ENCODE measurements around the gene OTOG.

Gene OTOG

DNA sequence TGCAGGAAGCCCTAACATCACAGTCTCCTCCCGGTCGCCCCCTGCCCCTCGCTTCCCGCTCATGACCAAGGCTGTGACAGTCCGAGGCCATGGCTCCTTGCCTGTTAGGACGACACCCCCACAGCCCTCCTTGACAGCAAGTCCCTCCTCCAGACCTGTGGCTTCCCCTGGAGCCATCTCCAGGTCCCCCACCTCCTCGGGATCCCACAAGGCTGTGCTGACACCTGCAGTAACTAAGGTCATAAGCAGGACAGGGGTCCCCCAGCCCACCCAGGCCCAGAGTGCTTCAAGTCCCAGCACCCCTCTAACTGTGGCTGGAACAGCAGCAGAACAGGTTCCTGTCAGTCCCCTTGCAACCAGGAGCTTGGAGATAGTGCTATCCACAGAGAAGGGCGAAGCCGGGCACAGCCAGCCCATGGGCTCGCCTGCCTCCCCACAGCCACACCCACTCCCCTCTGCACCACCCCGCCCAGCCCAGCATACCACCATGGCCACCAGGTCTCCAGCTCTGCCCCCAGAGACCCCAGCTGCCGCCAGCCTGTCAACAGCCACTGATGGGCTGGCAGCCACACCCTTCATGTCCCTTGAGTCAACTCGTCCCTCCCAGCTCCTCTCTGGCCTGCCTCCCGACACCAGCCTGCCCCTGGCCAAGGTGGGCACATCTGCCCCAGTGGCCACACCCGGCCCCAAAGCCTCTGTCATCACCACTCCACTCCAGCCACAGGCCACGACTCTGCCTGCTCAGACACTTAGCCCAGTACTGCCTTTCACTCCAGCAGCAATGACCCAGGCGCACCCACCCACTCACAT is 63.2 kb downstream of the OTOG start:
- TF ChIP-seq TAF1 (IDR thresholded peaks at IDR 0.05; ENCODE audit: borderline replicate concordance, insufficient read depth, low read length): no peak
- TF ChIP-seq FOXP2 (optimal IDR thresholded peaks at IDR 0.05; ENCODE audit: borderline replicate concordance, extremely low read depth, extremely low read length, insufficient read depth): no peak
- TF ChIP-seq REST (IDR thresholded peaks at IDR 0.05; ENCODE audit: insufficient read depth in 1 of 2, low read depth in 2 of 2, low read length in 2 of 2): no peak
- TF ChIP-seq POLR2AphosphoS5 (IDR thresholded peaks at IDR 0.05; ENCODE audit: low read depth, low read length): no peak
- no peak for TF ChIP-seq SIN3A (IDR thresholded peaks at IDR 0.05; ENCODE audit: borderline replicate concordance, insufficient read depth, low read length)

DNA sequence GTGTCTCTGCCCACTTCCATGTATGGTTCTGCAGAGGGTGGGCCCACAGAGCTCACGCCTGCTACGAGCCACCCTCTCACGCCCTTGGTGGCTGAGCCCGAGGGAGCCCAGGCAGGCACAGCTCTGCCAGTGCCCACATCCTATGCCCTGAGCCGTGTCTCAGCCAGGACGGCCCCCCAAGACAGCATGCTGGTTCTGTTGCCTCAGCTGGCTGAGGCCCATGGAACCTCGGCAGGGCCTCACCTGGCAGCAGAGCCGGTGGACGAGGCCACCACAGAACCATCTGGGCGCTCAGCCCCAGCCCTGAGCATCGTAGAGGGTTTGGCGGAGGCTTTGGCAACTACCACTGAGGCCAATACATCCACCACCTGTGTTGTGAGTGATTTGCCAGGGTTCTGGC is 64.0 kb downstream of the OTOG start:
- no peak for TF ChIP-seq SIN3A (IDR thresholded peaks at IDR 0.05; ENCODE audit: borderline replicate concordance, insufficient read depth, low read length)
- no peak for TF ChIP-seq POLR2AphosphoS5 (IDR thresholded peaks at IDR 0.05; ENCODE audit: low read depth, low read length)
- TF ChIP-seq REST (IDR thresholded peaks at IDR 0.05; ENCODE audit: insufficient read depth in 1 of 2, low read depth in 2 of 2, low read length in 2 of 2): no peak
- TF ChIP-seq FOXP2 (optimal IDR thresholded peaks at IDR 0.05; ENCODE audit: borderline replicate concordance, extremely low read depth, extremely low read length, insufficient read depth): no peak
- no peak for TF ChIP-seq TAF1 (IDR thresholded peaks at IDR 0.05; ENCODE audit: borderline replicate concordance, insufficient read depth, low read length)

DNA sequence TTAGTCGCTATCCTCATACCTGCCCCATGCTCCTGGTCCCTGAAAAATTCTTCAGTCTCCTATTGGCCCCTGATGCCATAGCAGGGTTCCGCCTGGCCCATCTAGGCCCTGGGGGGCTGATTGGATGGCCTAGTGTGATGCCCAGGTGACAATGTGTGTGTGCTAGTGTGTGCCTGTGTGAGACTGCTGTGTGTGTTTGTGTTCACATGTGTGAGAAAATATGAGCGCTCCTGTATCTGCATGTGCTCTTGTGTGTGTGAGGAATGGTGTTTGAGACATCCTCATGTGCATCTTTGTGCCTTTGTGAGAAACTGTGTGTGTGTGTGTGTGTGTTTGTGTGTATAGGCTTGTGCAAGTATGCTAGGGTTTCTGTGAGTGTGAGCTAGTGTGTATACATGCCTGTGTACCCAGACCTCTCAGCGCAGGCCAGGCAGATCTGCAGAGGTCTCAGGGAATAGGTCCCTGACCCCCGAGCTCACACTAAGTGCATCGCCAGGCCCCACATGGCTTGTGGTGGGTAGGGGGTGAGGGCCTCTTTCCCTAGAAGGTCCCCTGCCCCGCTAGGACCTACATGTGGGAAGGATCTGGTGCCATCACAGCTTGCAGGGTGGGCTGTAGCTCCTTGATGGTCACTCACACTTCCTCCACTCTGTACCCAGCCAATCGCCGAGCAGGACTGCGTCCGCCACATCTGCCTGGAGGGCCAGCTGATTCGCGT is 64.6 kb downstream of the OTOG start:
- TF ChIP-seq POLR2AphosphoS5 (IDR thresholded peaks at IDR 0.05; ENCODE audit: low read depth, low read length): no peak
- no peak for TF ChIP-seq TAF1 (IDR thresholded peaks at IDR 0.05; ENCODE audit: borderline replicate concordance, insufficient read depth, low read length)
- no peak for TF ChIP-seq FOXP2 (optimal IDR thresholded peaks at IDR 0.05; ENCODE audit: borderline replicate concordance, extremely low read depth, extremely low read length, insufficient read depth)
- TF ChIP-seq REST (IDR thresholded peaks at IDR 0.05; ENCODE audit: insufficient read depth in 1 of 2, low read depth in 2 of 2, low read length in 2 of 2): no peak
- TF ChIP-seq SIN3A (IDR thresholded peaks at IDR 0.05; ENCODE audit: borderline replicate concordance, insufficient read depth, low read length): no peak

DNA sequence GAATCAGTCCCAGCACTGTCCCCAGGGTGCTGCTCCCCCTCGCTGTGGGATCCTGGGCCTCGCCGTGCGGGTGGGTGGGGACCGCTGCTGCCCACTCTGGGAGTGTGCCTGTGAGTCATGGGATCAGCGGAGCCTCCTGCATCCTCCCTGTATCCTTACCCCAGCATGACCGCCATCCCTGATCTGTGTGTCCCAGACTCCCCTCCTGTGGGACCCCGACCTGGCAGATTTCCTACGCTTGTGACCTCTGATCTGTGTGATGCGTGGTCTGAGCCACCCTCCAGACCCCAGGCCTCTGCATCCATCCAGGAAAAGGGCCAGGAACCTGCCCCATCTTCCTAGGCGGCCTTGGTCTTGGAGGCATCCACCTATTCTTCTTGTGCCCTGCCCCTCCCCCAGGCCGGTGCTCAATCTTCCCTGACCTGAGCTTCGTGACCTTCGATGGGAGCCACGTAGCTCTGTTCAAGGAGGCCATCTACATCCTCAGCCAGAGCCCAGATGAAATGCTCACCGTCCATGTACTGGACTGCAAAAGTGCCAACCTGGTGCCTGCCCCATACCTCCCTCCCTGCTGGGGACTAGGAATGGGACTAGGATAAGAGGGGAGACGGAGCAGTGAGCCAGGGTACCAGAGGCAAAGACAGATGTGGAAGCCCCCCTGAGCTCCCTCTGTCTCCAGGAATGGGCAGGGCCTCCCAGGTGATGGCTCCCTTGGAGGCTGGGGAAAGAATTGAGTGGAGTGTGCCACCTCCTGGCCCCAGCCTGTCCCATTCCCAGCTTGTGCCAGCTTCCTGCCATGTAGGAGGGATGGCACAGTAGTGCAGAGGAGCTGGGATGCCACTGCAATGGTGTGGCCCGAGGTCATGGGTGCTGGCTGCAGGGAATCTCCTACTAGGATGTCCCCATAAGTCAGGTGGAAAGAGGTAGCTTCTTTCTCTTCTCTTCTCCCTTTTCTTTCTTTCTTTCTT is 65.4 kb downstream of the OTOG start:
- TF ChIP-seq REST (IDR thresholded peaks at IDR 0.05; ENCODE audit: insufficient read depth in 1 of 2, low read depth in 2 of 2, low read length in 2 of 2) (no peak), FOXP2 (optimal IDR thresholded peaks at IDR 0.05; ENCODE audit: borderline replicate concordance, extremely low read depth, extremely low read length, insufficient read depth) (no peak), TAF1 (IDR thresholded peaks at IDR 0.05; ENCODE audit: borderline replicate concordance, insufficient read depth, low read length) (no peak), SIN3A (IDR thresholded peaks at IDR 0.05; ENCODE audit: borderline replicate concordance, insufficient read depth, low read length) (no peak), POLR2AphosphoS5 (IDR thresholded peaks at IDR 0.05; ENCODE audit: low read depth, low read length) (no peak)

All from PFSK-1 (cell line).